Naive thymus-derived CD8-positive, alpha-beta T cell (primary cell): Measurements from ENCODE around the gene FRAT1. TPM values are rescaled to one million over a fixed set of nuclear protein-coding genes. Genes with fewer than 3 reads are reported as not detected.

Experiments
- ATAC-seq, 2 donors: fragments of 150-1000 bp; cut with Tn5 transposase in 1 of 2; sonication (Bioruptor Pico), chemical (Tn5 transposase) in 1 of 2; 1 replicate in 1 of 2; 2 replicates in 1 of 2; pipeline ENCODE4 v1.10.0; 2021; ENCODE audit warnings: mild to moderate bottlenecking in 2 of 2, moderate library complexity in 2 of 2
- POLR2A ChIA-PET: fragments of 350-600 bp; sonication (Branson Sonifier 250); formaldehyde crosslinking; loops from one replicate; lab custom pipeline; 2021; ENCODE audit warnings: antibody characterized with exemption; lab: Charles Lee
- DNase-seq, 10 donors: peaks; one replicate each; pipeline versions ENCODE4 v3.0.0 to v3.0.0-alpha.2; 2020 to 2022
- H3K27ac Mint-ChIP-seq, 10 donors: one replicate each; pipeline ENCODE4 v1.8.0; 2020 to 2022; ENCODE audit warnings: mild to moderate bottlenecking in 10 of 10, mixed read lengths in 10 of 10, moderate library complexity in 4 of 10, inconsistent platforms in 1 of 10
- H3K27me3 Mint-ChIP-seq, 5 donors: one replicate each; pipeline ENCODE4 v1.8.0; 2021 to 2022; ENCODE audit warnings: mixed read lengths in 5 of 5
- H3K36me3 Mint-ChIP-seq, 3 donors: one replicate each; pipeline ENCODE4 v1.8.0; 2020 to 2022; ENCODE audit warnings: mixed read lengths in 3 of 3, mild to moderate bottlenecking in 2 of 3, inconsistent platforms in 1 of 3
- H3K4me1 Mint-ChIP-seq, 4 donors: one replicate each; pipeline ENCODE4 v1.8.0; 2021 to 2022; ENCODE audit warnings: mixed read lengths in 4 of 4
- H3K4me3 Mint-ChIP-seq, 10 donors: one replicate each; pipeline ENCODE4 v1.8.0; 2020 to 2022; ENCODE audit warnings: mild to moderate bottlenecking in 10 of 10, mixed read lengths in 10 of 10, moderate library complexity in 6 of 10, inconsistent platforms in 1 of 10
- H3K9me3 Mint-ChIP-seq, 9 donors: one replicate each; pipeline ENCODE4 v1.8.0; 2020 to 2022; ENCODE audit warnings: mixed read lengths in 9 of 9, mild to moderate bottlenecking in 3 of 9, inconsistent platforms in 1 of 9, moderate library complexity in 1 of 9
- polyA plus RNA-seq, 3 donors: library from polyadenylated mRNA; unstranded; fragments of 300-500 nt; fragmentation: Illumina TruSeq; gene quantifications; one replicate each; pipeline ENCODE4 v1.2.3, GENCODE V29; 2021
- total RNA-seq, 8 experiments: library from RNA in 2 of 8; stranded (reverse) in 2 of 8; gene quantifications; one replicate each; pipeline ENCODE4 v1.2.3 and lab custom pipeline; 2021 to 2026

Gene FRAT1
- total and polyA plus RNA-seq, 5 experiments from 2014 or later = 7.5 to 19.1 (median 12.8) TPM

DNA sequence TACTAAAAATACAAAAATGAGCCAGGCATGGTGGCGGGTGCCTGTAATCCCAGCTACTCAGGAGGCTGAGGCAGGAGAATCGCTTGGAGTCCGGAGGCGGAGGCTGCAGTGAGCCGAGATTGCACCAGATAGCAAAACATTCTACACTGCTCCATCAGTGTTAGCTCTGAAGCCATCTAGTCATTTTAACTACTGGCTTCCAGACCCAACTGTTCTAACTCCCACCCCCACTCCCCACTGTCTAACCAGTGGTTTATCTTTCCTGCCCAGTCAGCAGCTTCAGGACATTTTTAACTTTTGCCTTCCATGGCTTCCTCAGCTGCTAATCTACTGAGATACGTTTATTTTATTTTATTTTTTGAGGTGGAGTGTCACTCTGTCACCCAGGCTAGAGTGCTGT lies 6.2 kb upstream of the FRAT1 start:
- peaks cover 0 to 5% (median under 1%) of the 10 kb centered on the region in 4 donors for H3K4me1 Mint-ChIP-seq
- DNase-seq (no peak), ATAC-seq (no peak)
- POLR2A ChIA-PET = no interaction called here
- H3K9me3 Mint-ChIP-seq = no peaks in the 10 kb centered on the region
- no peaks in the 10 kb centered on the region for H3K27me3 Mint-ChIP-seq
- H3K4me3 Mint-ChIP-seq = no peak overlapping the region
- peak overlapping the region in 3 of 10 donors; percentile 5 to 81 (median 31) for H3K27ac Mint-ChIP-seq
- H3K36me3 Mint-ChIP-seq = no peaks in the 10 kb centered on the region

DNA sequence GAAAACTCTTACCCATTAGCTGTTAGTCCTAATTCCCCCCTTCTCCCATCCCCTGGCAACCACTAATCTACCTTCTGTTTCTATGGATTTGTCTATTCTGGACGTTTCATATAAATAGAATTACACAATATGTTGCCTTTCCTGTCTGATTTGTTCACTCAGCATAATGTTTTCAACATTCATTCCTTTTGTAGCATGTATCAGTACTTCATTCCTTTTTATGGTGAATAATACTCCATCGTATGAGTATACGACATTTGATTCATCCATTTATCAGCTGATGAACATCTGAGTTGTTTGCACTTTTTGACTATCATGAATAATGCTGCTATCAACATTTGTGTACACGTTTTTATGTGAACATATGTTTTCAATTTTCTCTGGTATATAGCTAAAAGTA lies 4.4 kb upstream of the FRAT1 start:
- H3K4me1 Mint-ChIP-seq = peaks cover 4 to 10% (median 8%) of the 10 kb centered on the region in 4 donors
- POLR2A ChIA-PET = interaction anchor here (0.7 kb wide), 1 partner anchor 18 kb away, joined by 3 read pairs; no protein-coding TSS in a partner anchor
- ATAC-seq (no peak), DNase-seq (no peak)
- no peak overlapping the region for H3K27ac Mint-ChIP-seq
- peaks cover 0 to 1% (median 0%) of the 10 kb centered on the region in 5 donors for H3K27me3 Mint-ChIP-seq
- no peak overlapping the region for H3K4me3 Mint-ChIP-seq
- H3K36me3 Mint-ChIP-seq = no peaks in the 10 kb centered on the region
- no peaks in the 10 kb centered on the region for H3K9me3 Mint-ChIP-seq

DNA sequence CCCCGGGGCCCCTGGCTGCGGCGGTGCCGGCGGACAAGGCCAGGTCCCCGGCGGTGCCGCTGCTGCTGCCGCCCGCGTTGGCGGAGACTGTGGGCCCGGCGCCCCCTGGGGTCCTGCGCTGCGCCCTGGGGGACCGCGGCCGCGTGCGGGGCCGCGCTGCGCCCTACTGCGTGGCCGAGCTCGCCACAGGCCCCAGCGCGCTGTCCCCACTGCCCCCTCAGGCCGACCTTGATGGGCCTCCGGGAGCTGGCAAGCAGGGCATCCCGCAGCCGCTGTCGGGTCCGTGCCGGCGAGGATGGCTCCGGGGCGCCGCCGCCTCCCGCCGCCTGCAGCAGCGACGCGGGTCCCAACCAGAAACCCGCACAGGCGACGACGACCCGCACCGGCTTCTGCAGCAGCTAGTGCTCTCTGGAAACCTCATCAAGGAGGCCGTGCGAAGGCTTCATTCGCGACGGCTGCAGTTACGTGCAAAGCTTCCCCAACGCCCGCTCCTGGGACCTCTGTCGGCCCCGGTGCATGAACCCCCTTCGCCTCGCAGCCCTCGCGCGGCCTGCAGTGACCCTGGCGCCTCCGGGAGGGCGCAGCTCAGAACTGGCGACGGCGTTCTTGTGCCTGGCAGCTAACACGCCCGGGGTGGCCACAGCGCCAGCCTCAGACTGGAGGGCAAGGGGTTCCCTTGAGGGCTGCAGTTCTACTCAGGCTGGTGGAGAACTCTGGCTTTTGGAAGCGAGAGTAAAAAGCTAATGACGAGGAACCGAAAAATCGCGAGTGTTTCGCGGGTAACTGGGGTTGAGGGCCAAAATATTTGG lies 804 bp downstream of the FRAT1 start:
- Mint-ChIP-seq H3K4me3 (peak overlapping the region; percentile 84 to 96 (median 92)), H3K36me3 (no peaks in the 10 kb centered on the region), H3K27ac (peak overlapping the region; percentile 91 to 96 (median 95)), H3K27me3 (peaks cover 0 to 1% (median 0%) of the 10 kb centered on the region in 5 donors), H3K4me1 (peaks cover 19 to 41% (median 33%) of the 10 kb centered on the region in 4 donors), H3K9me3 (no peaks in the 10 kb centered on the region)
- peak; percentile 55 to 62 for ATAC-seq
- POLR2A ChIA-PET = interaction anchor here (1.0 to 8.5 kb wide), 8 partner anchors 12 to 179 kb away, joined by 3 to 179 read pairs (median 6); partner anchors contain the start of genes ARHGAP19, FRAT2, MMS19 and RRP12
- peak; percentile 54 to 82 (median 67) for DNase-seq

GRCh38 chr10:97320480-97321031 lies 1.5 kb downstream of the FRAT1 start:
- peak; percentile 4 to 10 for ATAC-seq
- Mint-ChIP-seq H3K27me3 (peaks cover 0 to 1% (median 0%) of the 10 kb centered on the region in 5 donors), H3K36me3 (no peaks in the 10 kb centered on the region), H3K4me1 (peaks cover 19 to 41% (median 33%) of the 10 kb centered on the region in 4 donors), H3K4me3 (peak overlapping the region; percentile 84 to 96 (median 92)), H3K9me3 (no peaks in the 10 kb centered on the region), H3K27ac (peak overlapping the region; percentile 91 to 96 (median 95))
- POLR2A ChIA-PET = interaction anchor here (1.0 to 8.5 kb wide), 6 partner anchors 11 to 80 kb away, joined by 3 to 179 read pairs (median 8); partner anchors contain the start of genes ARHGAP19, FRAT2 and RRP12
- DNase-seq = peak in 5 of 10 donors; percentile 10 to 64 (median 17)

GRCh38 chr10:97321032-97321803 lies 2.1 kb downstream of the FRAT1 start:
- POLR2A ChIA-PET = interaction anchor here (3.2 to 8.5 kb wide), 2 partner anchors 11 to 30 kb away, joined by 24 to 179 read pairs; partner anchors contain the start of genes ARHGAP19 and FRAT2
- H3K27ac Mint-ChIP-seq = peak overlapping the region; percentile 91 to 96 (median 95)
- H3K36me3 Mint-ChIP-seq = peaks cover 0 to 2% (median 0%) of the 10 kb centered on the region in 3 donors
- ATAC-seq (no peak), DNase-seq (peak in 4 of 10 donors; percentile 12 to 29 (median 21))
- peak overlapping the region; percentile 84 to 96 (median 92) for H3K4me3 Mint-ChIP-seq
- no peaks in the 10 kb centered on the region for H3K9me3 Mint-ChIP-seq
- peaks cover 0 to 1% (median 0%) of the 10 kb centered on the region in 5 donors for H3K27me3 Mint-ChIP-seq
- peaks cover 22 to 45% (median 35%) of the 10 kb centered on the region in 4 donors for H3K4me1 Mint-ChIP-seq

GRCh38 chr10:97321804-97322190 lies 2.7 kb downstream of the FRAT1 start:
- POLR2A ChIA-PET = interaction anchor here (8.5 kb wide), 1 partner anchor 10 kb away, joined by 179 read pairs; the partner anchor contains the start of gene FRAT2
- Mint-ChIP-seq H3K4me1 (peaks cover 22 to 50% (median 36%) of the 10 kb centered on the region in 4 donors), H3K4me3 (peak overlapping the region; percentile 84 to 96 (median 92)), H3K9me3 (no peaks in the 10 kb centered on the region), H3K27me3 (peaks cover 0 to 1% (median 0%) of the 10 kb centered on the region in 5 donors), H3K27ac (peak overlapping the region in 7 of 10 donors; percentile 29 to 95 (median 87)), H3K36me3 (peaks cover 0 to 2% (median 0%) of the 10 kb centered on the region in 3 donors)
- DNase-seq (no peak), ATAC-seq (no peak)

DNA sequence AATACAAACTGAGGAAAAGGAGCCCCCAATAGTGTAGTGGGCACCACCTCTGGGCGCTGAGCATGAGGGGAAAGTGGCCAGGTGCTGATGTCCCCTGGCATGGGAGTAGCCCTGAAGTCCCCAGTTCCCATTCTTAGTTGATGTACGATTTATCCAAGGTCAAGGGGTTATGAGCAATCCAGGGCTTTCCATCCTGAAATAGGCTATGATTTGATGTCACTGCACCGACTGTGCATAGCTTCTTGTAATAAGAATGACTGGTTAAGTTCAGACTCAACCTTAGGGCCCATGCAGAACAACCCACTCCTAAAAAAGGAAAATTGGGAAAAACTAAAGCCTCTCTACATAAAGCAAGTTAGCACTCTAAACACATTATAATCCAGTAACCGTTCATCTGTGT lies 4.4 kb downstream of the FRAT1 start:
- Mint-ChIP-seq H3K36me3 (peaks cover 0 to 9% (median 0%) of the 10 kb centered on the region in 3 donors), H3K27ac (no peak overlapping the region), H3K27me3 (peaks cover 0 to 1% (median 0%) of the 10 kb centered on the region in 5 donors), H3K4me3 (peak overlapping the region in 1 of 10 donors; percentile 22), H3K4me1 (peaks cover 29 to 60% (median 46%) of the 10 kb centered on the region in 4 donors), H3K9me3 (no peaks in the 10 kb centered on the region)
- ATAC-seq = no peak
- no peak for DNase-seq
- POLR2A ChIA-PET = interaction anchor here (8.5 kb wide), 1 partner anchor 8 kb away, joined by 179 read pairs; the partner anchor contains the start of gene FRAT2

DNA sequence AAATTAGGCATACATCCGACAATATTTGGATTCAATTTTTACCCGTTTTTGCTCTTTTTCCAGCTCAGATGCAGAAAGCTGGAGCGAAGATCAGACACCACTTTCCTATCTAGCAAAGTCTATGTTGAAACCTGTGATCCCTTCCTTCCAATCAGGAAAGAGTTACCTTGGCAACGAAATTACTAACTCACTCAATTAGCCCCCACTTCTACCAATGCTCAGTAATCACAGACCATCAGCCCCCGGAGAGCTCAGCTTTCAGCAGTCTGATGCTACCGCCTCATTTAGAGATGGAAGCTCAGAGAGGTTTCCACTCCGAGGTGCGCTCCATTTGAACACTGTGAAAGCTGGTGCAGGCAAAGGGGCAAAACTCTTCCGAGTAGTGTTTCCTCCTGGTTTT lies 6.7 kb downstream of the FRAT1 start:
- ATAC-seq = no peak

DNA sequence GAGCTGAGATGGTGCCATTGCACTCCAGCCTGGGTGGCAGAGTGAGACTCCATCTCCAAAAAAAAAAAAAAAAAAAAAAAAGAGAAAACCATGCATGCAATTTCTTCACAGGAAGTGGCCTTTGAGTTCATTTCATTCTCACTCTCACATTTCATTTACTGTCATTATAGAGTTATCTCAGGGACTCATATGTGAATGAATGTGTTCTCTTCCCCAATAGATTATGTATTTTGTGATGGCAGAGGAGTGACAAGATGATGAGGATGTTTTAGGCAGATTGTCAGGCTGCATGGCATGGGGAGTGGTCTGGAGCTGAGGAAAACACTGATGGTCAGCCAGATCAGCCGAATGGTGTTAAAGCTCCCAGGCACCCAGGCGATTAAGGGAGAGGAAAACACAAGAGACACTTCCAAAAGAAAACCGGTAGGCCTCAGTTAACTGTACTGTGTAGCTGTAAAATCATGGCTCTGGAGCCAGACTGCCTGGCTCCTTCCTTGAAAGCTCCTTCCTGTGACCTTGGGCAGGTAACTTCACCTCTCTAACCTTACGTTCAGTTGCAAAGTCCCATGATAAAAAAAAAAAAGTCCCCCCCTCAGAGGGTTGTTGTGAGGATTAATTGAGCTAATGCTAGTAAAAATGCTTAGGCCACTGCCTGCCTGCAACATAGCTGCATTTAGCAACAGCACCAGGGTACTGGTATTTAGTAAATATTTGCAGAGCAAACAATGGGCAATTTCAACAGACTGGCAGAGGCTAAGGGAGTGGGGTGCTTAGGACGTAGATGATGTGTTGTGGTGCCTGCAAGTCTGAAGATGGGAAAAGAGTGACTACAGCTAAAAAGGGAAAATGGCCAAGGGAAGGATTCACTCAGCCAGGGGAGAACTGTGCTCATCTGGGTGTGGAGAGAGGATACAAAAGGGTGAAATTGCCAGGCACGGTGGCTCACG lies 8.6 kb downstream of the FRAT1 start:
- Mint-ChIP-seq H3K4me1 (peaks cover 30 to 71% (median 50%) of the 10 kb centered on the region in 4 donors), H3K4me3 (no peak overlapping the region)

More for the DNA sequence above, 6.7 kb downstream of the FRAT1 start:
- Mint-ChIP-seq H3K4me1 (peaks cover 27 to 68% (median 48%) of the 10 kb centered on the region in 4 donors), H3K27ac (peak overlapping the region in 4 of 10 donors; percentile 29 to 71 (median 42)), H3K9me3 (no peaks in the 10 kb centered on the region), H3K4me3 (no peak overlapping the region), H3K27me3 (no peaks in the 10 kb centered on the region), H3K36me3 (peaks cover 0 to 27% (median 4%) of the 10 kb centered on the region in 3 donors)
- DNase-seq = no peak
- POLR2A ChIA-PET = interaction anchor here (1.0 to 1.2 kb wide), 2 partner anchors 24 to 92 kb away, joined by 3 to 5 read pairs; no protein-coding TSS in a partner anchor

GRCh38 chr10:97328646-97329453 lies 9.8 kb downstream of the FRAT1 start:
- Mint-ChIP-seq H3K4me3 (no peak overlapping the region), H3K27ac (peak overlapping the region in 8 of 10 donors; percentile 10 to 82 (median 58)), H3K4me1 (peaks cover 38 to 74% (median 58%) of the 10 kb centered on the region in 4 donors), H3K27me3 (no peaks in the 10 kb centered on the region), H3K36me3 (peaks cover 0 to 41% (median 9%) of the 10 kb centered on the region in 3 donors), H3K9me3 (no peaks in the 10 kb centered on the region)
- no peak for DNase-seq
- ATAC-seq = no peak
- POLR2A ChIA-PET = interaction anchor here (7.6 kb wide), 1 partner anchor 9 kb away, joined by 179 read pairs; the partner anchor contains the start of gene FRAT1

More for the DNA sequence above, 8.6 kb downstream of the FRAT1 start:
- no peaks in the 10 kb centered on the region for H3K27me3 Mint-ChIP-seq
- POLR2A ChIA-PET = interaction anchor here (7.6 kb wide), 1 partner anchor 8 kb away, joined by 179 read pairs; the partner anchor contains the start of gene FRAT1
- peaks cover 0 to 41% (median 6%) of the 10 kb centered on the region in 3 donors for H3K36me3 Mint-ChIP-seq
- H3K27ac Mint-ChIP-seq = peak overlapping the region; percentile 11 to 79 (median 52)
- H3K9me3 Mint-ChIP-seq = no peaks in the 10 kb centered on the region
- ATAC-seq (no peak), DNase-seq (no peak)
